ENCODE measurements around the gene CDC16. TPM values are rescaled to one million over a fixed set of nuclear protein-coding genes. Genes with fewer than 3 reads are reported as not detected.

Gene CDC16
- total RNA-seq, 1 donor from 2014 or later, result 104 TPM

DNA sequence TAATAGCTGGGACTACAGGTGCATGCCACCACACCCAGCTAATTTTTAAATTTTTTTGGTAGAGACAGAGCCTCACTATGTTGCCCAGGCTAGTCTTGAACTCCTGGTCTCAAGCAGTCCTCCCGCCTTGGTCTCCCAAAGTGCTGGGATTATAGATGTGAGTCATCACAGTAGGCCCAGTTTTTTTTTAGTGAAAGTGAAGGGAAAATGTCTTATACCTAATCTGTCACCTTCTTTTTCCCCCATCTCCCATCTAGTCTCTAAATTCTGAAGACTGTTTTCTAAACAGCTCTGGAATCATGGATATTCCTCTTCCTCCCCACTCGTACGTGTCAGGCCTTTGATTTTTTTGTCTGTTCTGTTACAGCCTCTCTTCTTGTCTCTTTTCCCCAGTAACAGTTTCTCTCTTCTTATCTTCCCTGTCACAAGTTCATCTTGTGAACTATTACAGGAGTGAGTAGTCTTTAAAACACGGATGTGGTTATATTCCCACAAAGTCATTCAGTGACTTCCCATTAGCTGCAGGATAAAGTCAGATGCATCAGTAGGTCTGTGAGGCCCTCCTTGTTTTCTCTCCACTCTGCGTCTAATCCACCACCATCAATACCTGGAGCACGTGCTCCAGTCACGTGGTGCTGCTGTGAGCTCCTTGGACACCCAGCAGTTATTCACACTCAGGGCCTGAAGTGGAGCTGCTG is 2.9 kb downstream of the CDC16 start:
- TF ChIP-seq, protein P1, sequence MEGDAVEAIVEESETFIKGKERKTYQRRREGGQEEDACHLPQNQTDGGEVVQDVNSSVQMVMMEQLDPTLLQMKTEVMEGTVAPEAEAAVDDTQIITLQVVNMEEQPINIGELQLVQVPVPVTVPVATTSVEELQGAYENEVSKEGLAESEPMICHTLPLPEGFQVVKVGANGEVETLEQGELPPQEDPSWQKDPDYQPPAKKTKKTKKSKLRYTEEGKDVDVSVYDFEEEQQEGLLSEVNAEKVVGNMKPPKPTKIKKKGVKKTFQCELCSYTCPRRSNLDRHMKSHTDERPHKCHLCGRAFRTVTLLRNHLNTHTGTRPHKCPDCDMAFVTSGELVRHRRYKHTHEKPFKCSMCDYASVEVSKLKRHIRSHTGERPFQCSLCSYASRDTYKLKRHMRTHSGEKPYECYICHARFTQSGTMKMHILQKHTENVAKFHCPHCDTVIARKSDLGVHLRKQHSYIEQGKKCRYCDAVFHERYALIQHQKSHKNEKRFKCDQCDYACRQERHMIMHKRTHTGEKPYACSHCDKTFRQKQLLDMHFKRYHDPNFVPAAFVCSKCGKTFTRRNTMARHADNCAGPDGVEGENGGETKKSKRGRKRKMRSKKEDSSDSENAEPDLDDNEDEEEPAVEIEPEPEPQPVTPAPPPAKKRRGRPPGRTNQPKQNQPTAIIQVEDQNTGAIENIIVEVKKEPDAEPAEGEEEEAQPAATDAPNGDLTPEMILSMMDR (IDR thresholded peaks at IDR 0.05; ENCODE audit: unreplicated experiment), result no peak
- Mint-ChIP-seq H3K36me3 (ENCODE audit: insufficient read depth) (peaks cover 13% of the 10 kb centered on the region), H3K4me1 (ENCODE audit: low read depth) (peaks cover 10% of the 10 kb centered on the region), H3K4me3 (ENCODE audit: low read depth) (no peak overlapping the region), H3K27me3 (peaks cover 3% of the 10 kb centered on the region), H3K27ac (no peak overlapping the region), H3K9me3 (ENCODE audit: low read depth) (peaks cover 4% of the 10 kb centered on the region)
- no peak for DNase-seq (ENCODE audit: low spot score, unreplicated experiment)

DNA sequence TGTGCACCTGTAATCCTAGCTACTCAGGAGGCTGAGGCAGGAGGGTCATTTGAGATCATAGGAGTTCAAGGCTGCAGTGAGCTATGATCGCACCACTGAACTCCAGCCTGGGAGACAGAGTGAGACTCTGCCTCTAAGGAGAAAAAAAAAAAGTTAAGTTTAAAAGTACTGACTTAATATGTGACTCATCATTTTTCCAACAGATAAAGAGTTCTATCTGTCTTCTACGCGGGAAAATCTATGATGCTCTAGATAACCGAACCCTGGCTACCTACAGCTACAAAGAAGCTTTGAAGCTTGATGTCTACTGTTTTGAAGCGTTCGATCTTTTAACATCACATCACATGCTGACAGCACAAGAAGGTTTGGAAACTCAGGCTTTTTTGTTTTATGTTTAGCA is 7.2 kb downstream of the CDC16 start:
- no peak for DNase-seq (ENCODE audit: low spot score, unreplicated experiment)
- Mint-ChIP-seq H3K4me1 (ENCODE audit: low read depth) (no peaks in the 10 kb centered on the region), H3K27me3 (no peaks in the 10 kb centered on the region), H3K36me3 (ENCODE audit: insufficient read depth) (peaks cover 28% of the 10 kb centered on the region), H3K27ac (no peak overlapping the region), H3K9me3 (ENCODE audit: low read depth) (no peaks in the 10 kb centered on the region), H3K4me3 (ENCODE audit: low read depth) (no peak overlapping the region)
- TF ChIP-seq, protein P1 (IDR thresholded peaks at IDR 0.05; ENCODE audit: unreplicated experiment), result no peak

DNA sequence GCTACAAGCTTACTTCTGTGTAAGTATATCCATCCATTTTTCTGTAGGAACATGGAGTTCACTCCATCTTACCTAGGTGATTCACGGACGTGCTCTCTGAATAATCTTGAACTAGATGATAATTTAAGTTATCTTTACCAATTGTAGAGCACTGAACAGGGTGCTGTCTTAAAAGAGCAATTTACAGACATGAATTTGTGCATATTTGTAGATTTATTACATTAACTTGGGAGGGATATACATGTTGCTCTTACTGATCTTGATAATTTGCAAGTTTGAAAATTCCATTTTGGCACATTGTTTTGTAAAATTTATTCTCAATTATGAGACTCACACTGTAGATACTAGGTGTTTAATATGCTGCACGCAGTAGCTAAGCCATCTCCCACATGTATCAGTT is 9.3 kb downstream of the CDC16 start:
- Mint-ChIP-seq H3K27ac (no peak overlapping the region), H3K4me1 (ENCODE audit: low read depth) (no peaks in the 10 kb centered on the region), H3K9me3 (ENCODE audit: low read depth) (no peaks in the 10 kb centered on the region), H3K36me3 (ENCODE audit: insufficient read depth) (peaks cover 36% of the 10 kb centered on the region), H3K4me3 (ENCODE audit: low read depth) (no peak overlapping the region), H3K27me3 (no peaks in the 10 kb centered on the region)
- TF ChIP-seq, protein P1 (IDR thresholded peaks at IDR 0.05; ENCODE audit: unreplicated experiment), result no peak
- DNase-seq (ENCODE audit: low spot score, unreplicated experiment), result no peak

DNA sequence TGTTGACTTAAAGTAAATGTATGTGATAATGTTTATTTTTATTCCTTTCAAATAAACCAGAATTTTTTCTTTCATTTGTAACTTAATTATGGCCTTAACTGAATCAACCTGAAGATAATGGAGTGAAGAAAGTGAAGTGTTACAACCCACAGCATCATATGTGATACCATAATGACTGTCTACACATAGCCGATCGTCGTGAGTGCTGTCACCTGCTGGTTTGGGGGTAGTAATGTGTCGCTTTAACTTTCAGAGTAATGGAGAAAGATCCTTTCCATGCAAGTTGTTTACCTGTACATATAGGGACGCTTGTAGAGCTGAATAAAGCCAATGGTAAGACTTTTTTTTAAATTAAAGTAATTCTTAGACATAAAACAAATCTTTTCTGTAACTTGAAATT is 9.9 kb downstream of the CDC16 start:
- TF ChIP-seq, protein P1 (IDR thresholded peaks at IDR 0.05; ENCODE audit: unreplicated experiment), result no peak
- DNase-seq (ENCODE audit: low spot score, unreplicated experiment), result no peak
- no peak overlapping the region for H3K4me3 Mint-ChIP-seq (ENCODE audit: low read depth)
- H3K27me3 Mint-ChIP-seq, result no peaks in the 10 kb centered on the region
- H3K9me3 Mint-ChIP-seq (ENCODE audit: low read depth), result no peaks in the 10 kb centered on the region
- H3K4me1 Mint-ChIP-seq (ENCODE audit: low read depth), result no peaks in the 10 kb centered on the region
- peaks cover 36% of the 10 kb centered on the region for H3K36me3 Mint-ChIP-seq (ENCODE audit: insufficient read depth)
- H3K27ac Mint-ChIP-seq, result no peak overlapping the region

DNA sequence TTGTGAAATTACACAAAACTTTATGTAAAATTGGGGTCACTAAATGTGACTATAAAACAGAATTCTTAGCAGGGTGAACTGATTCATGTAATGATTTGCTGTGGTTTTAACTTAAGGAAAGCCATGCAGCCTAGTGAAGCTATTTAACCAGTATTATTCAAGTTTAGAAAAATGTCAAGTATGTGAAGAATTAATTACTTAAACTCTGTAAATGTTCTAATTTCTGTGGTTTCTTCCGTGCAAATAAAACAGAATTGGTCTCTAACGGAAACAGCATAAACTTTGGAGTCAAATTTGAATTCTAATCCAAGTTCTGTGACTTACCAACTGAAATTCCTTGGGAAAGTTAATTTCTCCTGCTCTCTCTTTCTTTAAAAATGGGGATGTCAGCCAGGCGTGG is 13.3 kb downstream of the CDC16 start:
- H3K4me1 Mint-ChIP-seq (ENCODE audit: low read depth), result no peaks in the 10 kb centered on the region
- H3K9me3 Mint-ChIP-seq (ENCODE audit: low read depth), result no peaks in the 10 kb centered on the region
- peaks cover 37% of the 10 kb centered on the region for H3K36me3 Mint-ChIP-seq (ENCODE audit: insufficient read depth)
- H3K27ac Mint-ChIP-seq, result no peak overlapping the region
- H3K27me3 Mint-ChIP-seq, result no peaks in the 10 kb centered on the region
- DNase-seq (ENCODE audit: low spot score, unreplicated experiment), result no peak
- H3K4me3 Mint-ChIP-seq (ENCODE audit: low read depth), result no peak overlapping the region
- TF ChIP-seq, protein P1 (IDR thresholded peaks at IDR 0.05; ENCODE audit: unreplicated experiment), result no peak
